ENCODE results near the gene POLE3.

- TF ChIP-seq EZH2 (IDR thresholded peaks at IDR 0.05; ENCODE audit: low read depth): no peak
- TF ChIP-seq CTCF (conservative IDR thresholded peaks at IDR 0.05): no peak
These were observed 18.6 kb downstream of the POLE3 start for GRCh38 chr9:113391917-113392316.

Data from PC-9 (cell line).